H1 (cell line): ENCODE measurements around the gene SNAPC3. TPM values are rescaled to one million over a fixed set of nuclear protein-coding genes. Genes with fewer than 3 reads are reported as not detected.
A peak's percentile ranks its signal among the peaks of the same experiment; 100 is the strongest.

Experiments
- CTCF ChIA-PET: fragments of 300-600 bp; sonication (Branson Sonifier 250); formaldehyde crosslinking; loops from one replicate; lab custom pipeline; 2021; ENCODE audit not compliant: partially characterized antibody; lab: Charles Lee
- POLR2A ChIA-PET: fragments of 300-600 bp; sonication (Branson Sonifier 250); formaldehyde crosslinking; loops from one replicate; lab custom pipeline; 2021; ENCODE audit warnings: inconsistent platforms; ENCODE audit not compliant: partially characterized antibody; lab: Charles Lee
- DNase-seq, 2 experiments: peaks; one replicate each; pipeline versions ENCODE4 v3.0.0 to v3.0.0-alpha.2; 2010 to 2022; ENCODE audit warnings: low spot score in 2 of 2, low read depth in 1 of 2, mixed read lengths in 1 of 2
- FAIRE-seq: peaks from 2 replicates; lab custom pipeline; 2011; peaks lifted over from hg19 to GRCh38; lab: Jason Lieb, UNC
- H2AFZ ChIP-seq: 2 replicates; pipeline ENCODE4 v1.8.1; 2012; ENCODE audit warnings: low read length, inconsistent platforms
- H2AK5ac ChIP-seq: 2 replicates; pipeline ENCODE4 v1.6.1; 2013; ENCODE audit warnings: low read depth, low read length
- H2BK120ac ChIP-seq: replicated peaks from 2 replicates; pipeline ENCODE3; 2013; ENCODE audit warnings: low read depth, low read length, inconsistent platforms
- H2BK12ac ChIP-seq: 2 replicates; pipeline ENCODE4 v1.6.1; 2013; ENCODE audit warnings: low read depth, low read length
- H2BK15ac ChIP-seq: 2 replicates; pipeline ENCODE4 v1.6.1; 2013; ENCODE audit warnings: low read length
- H2BK20ac ChIP-seq: 2 replicates; pipeline ENCODE4 v1.6.1; 2013; ENCODE audit warnings: low read length
- H2BK5ac ChIP-seq: 2 replicates; pipeline ENCODE4 v1.6.1; 2013; ENCODE audit warnings: low read depth, low read length
- H3K14ac ChIP-seq: 2 replicates; pipeline ENCODE4 v1.6.1; 2013; ENCODE audit warnings: inconsistent platforms; ENCODE audit not compliant: insufficient read length
- H3K18ac ChIP-seq: 2 replicates; pipeline ENCODE4 v1.6.1; 2013; ENCODE audit warnings: low read length; ENCODE audit errors: extremely low read depth
- H3K23ac ChIP-seq: 2 replicates; pipeline ENCODE4 v1.6.1; 2013; ENCODE audit warnings: inconsistent platforms; ENCODE audit not compliant: insufficient read length
- H3K23me2 ChIP-seq: 2 replicates; pipeline ENCODE4 v1.6.1; 2013; ENCODE audit warnings: low read depth, low read length
- H3K27ac ChIP-seq: 2 replicates; pipeline ENCODE4 v1.6.1; 2011; ENCODE audit warnings: low read depth, low read length, inconsistent platforms
- H3K27me3 ChIP-seq, 4 experiments: replicated peaks in 1 of 4; 1 replicate in 1 of 4; 2 replicates in 3 of 4; pipeline versions ENCODE4 v1.6.1 to v1.8.1; 2011 to 2013; ENCODE audit warnings: low read length in 3 of 4, mild to moderate bottlenecking in 3 of 4, inconsistent platforms in 2 of 4, mixed read lengths in 2 of 4, moderate library complexity in 1 of 4; ENCODE audit not compliant: control insufficient read depth in 3 of 4, insufficient read depth in 3 of 4; ENCODE audit errors: extremely low read depth in 1 of 4
- H3K36me3 ChIP-seq, 4 experiments: 2 replicates each; pipeline versions ENCODE4 v1.6.1 to v1.8.1; 2011 to 2013; ENCODE audit warnings: mild to moderate bottlenecking in 4 of 4, low read length in 3 of 4, moderate library complexity in 2 of 4, control low read depth in 1 of 4, inconsistent platforms in 1 of 4; ENCODE audit not compliant: insufficient read depth in 4 of 4, control insufficient read depth in 2 of 4
- H3K4ac ChIP-seq: replicated peaks from 2 replicates; pipeline ENCODE3; 2013; ENCODE audit warnings: low read length, low read depth, mixed read lengths, inconsistent platforms; ENCODE audit not compliant: insufficient read length
- H3K4me1 ChIP-seq, 4 experiments: replicated peaks in 1 of 4; 1 replicate in 1 of 4; 2 replicates in 3 of 4; pipeline versions ENCODE4 v1.6.1 to v1.8.1; 2011 to 2013; ENCODE audit warnings: low read length in 3 of 4, inconsistent platforms in 2 of 4, mixed read lengths in 1 of 4; ENCODE audit not compliant: insufficient read depth in 4 of 4, control insufficient read depth in 3 of 4
- H3K4me2 ChIP-seq, 2 experiments: 2 replicates each; pipeline versions ENCODE4 v1.6.1 to v1.8.1; 2011 to 2013; ENCODE audit warnings: low read depth in 2 of 2, low read length in 2 of 2, control low read depth in 1 of 2, inconsistent platforms in 1 of 2, mild to moderate bottlenecking in 1 of 2; ENCODE audit not compliant: insufficient read depth in 1 of 2
- H3K4me3 ChIP-seq, 4 experiments: fragments of 200-600, 300-600 bp in 1 of 4; sonication (generic), shearing (Covaris generic), sonication (Bioruptor Twin) in 1 of 4; 2 replicates each; pipeline versions ENCODE4 v1.5.1 to v1.8.1; 2011 to 2016; ENCODE audit warnings: low read length in 4 of 4, low read depth in 3 of 4, control low read depth in 2 of 4, inconsistent platforms in 2 of 4, mild to moderate bottlenecking in 2 of 4, mixed read lengths in 1 of 4, moderate library complexity in 1 of 4; ENCODE audit not compliant: insufficient read depth in 2 of 4; ENCODE audit errors: extremely low read depth in 1 of 4
- H3K56ac ChIP-seq: replicated peaks from 2 replicates; pipeline ENCODE3; 2013; ENCODE audit warnings: low read depth, mild to moderate bottlenecking, mixed read lengths, low read length, inconsistent platforms; ENCODE audit not compliant: insufficient read length
- H3K79me1 ChIP-seq: 2 replicates; pipeline ENCODE4 v1.6.1; 2013; ENCODE audit warnings: low read depth, low read length, control low read depth
- H3K79me2 ChIP-seq, 2 experiments: 2 replicates each; pipeline versions ENCODE4 v1.6.1 to v1.8.1; 2012 to 2013; ENCODE audit warnings: low read length in 2 of 2, mild to moderate bottlenecking in 2 of 2, inconsistent platforms in 1 of 2; ENCODE audit not compliant: insufficient read depth in 2 of 2, control insufficient read depth in 1 of 2
- H3K9ac ChIP-seq, 4 experiments: replicated peaks in 1 of 4; 1 replicate in 1 of 4; 2 replicates in 3 of 4; pipeline versions ENCODE4 v1.6.1 to v1.8.1; 2011 to 2013; ENCODE audit warnings: low read depth in 3 of 4, low read length in 3 of 4, control low read depth in 2 of 4, mild to moderate bottlenecking in 2 of 4, moderate library complexity in 2 of 4, inconsistent platforms in 1 of 4; ENCODE audit errors: extremely low read depth in 1 of 4
- H3K9me3 ChIP-seq, 2 experiments: 2 replicates each; pipeline versions ENCODE4 v1.6.1 to v1.8.1; 2012 to 2013; ENCODE audit warnings: mild to moderate bottlenecking in 2 of 2, moderate library complexity in 2 of 2, control low read depth in 1 of 2, inconsistent platforms in 1 of 2, low read depth in 1 of 2, low read length in 1 of 2, mixed read lengths in 1 of 2; ENCODE audit not compliant: insufficient read depth in 2 of 2
- H4K20me1 ChIP-seq, 2 experiments: replicated peaks in 1 of 2; 2 replicates each; pipeline versions ENCODE3 to v1.8.1; 2011 to 2013; ENCODE audit warnings: inconsistent platforms in 2 of 2, low read length in 2 of 2, mild to moderate bottlenecking in 1 of 2; ENCODE audit not compliant: insufficient read depth in 2 of 2, control insufficient read depth in 1 of 2
- H4K5ac ChIP-seq: 2 replicates; pipeline ENCODE4 v1.6.1; 2013; ENCODE audit warnings: low read length, low read depth, mixed read lengths, inconsistent platforms; ENCODE audit not compliant: insufficient read length
- H4K8ac ChIP-seq: 2 replicates; pipeline ENCODE4 v1.8.0; 2013; ENCODE audit warnings: mild to moderate bottlenecking, moderate library complexity, low read length, inconsistent platforms; ENCODE audit not compliant: insufficient read depth; ENCODE audit errors: extremely low read depth
- H4K91ac ChIP-seq: replicated peaks from 2 replicates; pipeline ENCODE3; 2013; ENCODE audit warnings: low read length, mixed read lengths, inconsistent platforms; ENCODE audit not compliant: insufficient read length
- EZH2 ChIP-seq: fragments of 200-600 bp; sonication (generic); IDR thresholded peaks from 2 replicates; pipeline ENCODE4 v1.7.1; 2012; ENCODE audit warnings: low read depth, mild to moderate bottlenecking, moderate library complexity, low read length, inconsistent platforms; ENCODE audit not compliant: severe bottlenecking
- GABPA ChIP-seq: IDR thresholded peaks from 2 replicates; pipeline ENCODE4 v1.6.1; 2011; ENCODE audit warnings: mild to moderate bottlenecking, low read length, moderate library complexity, borderline replicate concordance; ENCODE audit not compliant: insufficient read depth
- GTF2F1 ChIP-seq: IDR thresholded peaks from 2 replicates; pipeline ENCODE4 v1.6.1; 2012; ENCODE audit warnings: low read depth, low read length, improper control_type of control experiment, borderline replicate concordance
- JUN ChIP-seq: IDR thresholded peaks from 2 replicates; pipeline ENCODE4 v1.6.1; 2011; ENCODE audit warnings: low read depth, mild to moderate bottlenecking, improper control_type of control experiment, low read length
- JUND ChIP-seq: IDR thresholded peaks from 2 replicates; pipeline ENCODE4 v1.6.1; 2011; ENCODE audit warnings: mild to moderate bottlenecking, improper control_type of control experiment, low read length
- NANOG ChIP-seq: IDR thresholded peaks from 2 replicates; pipeline ENCODE4 v1.6.1; 2011; ENCODE audit warnings: low read length, low read depth, mild to moderate bottlenecking, inconsistent platforms; ENCODE audit not compliant: insufficient read depth, poor library complexity, severe bottlenecking
- RAD21 ChIP-seq, 2 experiments: IDR thresholded peaks in 1 of 2; conservative IDR thresholded peaks in 1 of 2; 2 replicates each; pipeline ENCODE4 v1.6.1; 2011; ENCODE audit warnings: low read depth in 2 of 2, low read length in 2 of 2, improper control_type of control experiment in 1 of 2, inconsistent platforms in 1 of 2, mild to moderate bottlenecking in 1 of 2, moderate library complexity in 1 of 2
- WGBS, 2 experiments: shearing (Covaris generic) in 1 of 2; methylation state at CpG; one replicate each; pipeline versions ENCODE4 v1.1.6 to v1.1.7; 2013 to 2015; ENCODE audit warnings: low lambda C conversion rate in 2 of 2, mixed read lengths in 2 of 2, inconsistent platforms in 1 of 2, low coverage in 1 of 2, missing lambda C conversion rate in 1 of 2; ENCODE audit not compliant: insufficient replicate concordance in 2 of 2, insufficient coverage in 1 of 2, insufficient read length in 1 of 2; ENCODE audit errors: extremely low coverage in 1 of 2, missing lambda C conversion rate in 1 of 2; 5-methylcytosine and 5-hydroxymethylcytosine counted together
- polyA plus RNA-seq, 7 experiments: library from polyadenylated mRNA; depleted of rRNA in 3 of 7; stranded (reverse) in 5 of 7; unstranded in 2 of 7; fragments of >200 nt in 5 of 7; fragments of 200-250 nt in 2 of 7; gene quantifications; 1 replicate in 5 of 7; 2 replicates in 1 of 7; 4 replicates in 1 of 7; pipeline versions ENCODE4 v1.2.1 to v1.2.3, GENCODE V29; 2011 to 2013; ENCODE audit warnings: missing spikeins in 2 of 7, mixed read lengths in 2 of 7
- total RNA-seq: library from RNA; stranded (reverse); fragmentation: NEBNext Ultra II Directional; extraction: Animal tissue kit (Norgen Biotek cat#: 25700); gene quantifications from 2 replicates; pipeline ENCODE4 v1.2.1, GENCODE V29; 2021
- TF ChIP-seq, protein P1 (sequence below), 3 experiments: IDR thresholded peaks; 1 replicate in 2 of 3; 2 replicates in 1 of 3; pipeline versions ENCODE4 v1.5.1 to v1.6.1; 2011; ENCODE audit warnings: low read length in 3 of 3, mild to moderate bottlenecking in 3 of 3, inconsistent platforms in 2 of 3, low read depth in 1 of 3, moderate library complexity in 1 of 3; ENCODE audit not compliant: insufficient read depth in 1 of 3; ENCODE audit errors: control extremely low read depth in 1 of 3

SNAPC3 gene
- total and polyA plus RNA-seq, 2 of the 8 experiments (the other 6 are each of a cell fraction or from before 2014, with no cell fraction given): 11.9 to 25.8 TPM

DNA sequence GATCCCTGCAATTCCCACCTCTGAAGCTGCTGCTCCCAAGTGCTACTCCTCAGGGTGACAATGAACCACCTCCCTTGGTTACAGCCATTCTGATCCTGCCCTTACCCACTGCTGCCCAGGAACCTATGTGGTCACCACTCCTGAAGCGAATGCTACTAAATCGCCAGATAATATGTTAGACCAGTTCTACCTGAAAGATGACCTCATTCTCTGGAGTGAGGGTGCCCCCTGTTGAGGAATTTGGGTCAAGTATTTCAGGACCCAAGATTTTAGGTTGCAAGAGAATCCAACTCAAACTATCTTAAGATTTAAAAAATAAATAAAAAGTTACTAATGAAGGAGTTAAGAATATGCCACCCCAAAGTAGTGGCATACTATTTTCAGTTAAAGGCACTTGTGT, 5.8 kb upstream of the SNAPC3 start:
- H2BK12ac ChIP-seq: peak overlapping the region; percentile 86; the same call in 1 of the 2 replicates
- FAIRE-seq: peak; percentile 32
- H4K5ac ChIP-seq: no peak overlapping the region
- H3K79me1 ChIP-seq: no peaks in the 10 kb centered on the region
- peak in 1 of 2 experiments; percentile 53 for DNase-seq
- no peak overlapping the region for H3K27ac ChIP-seq
- ChIA-PET CTCF (interaction anchor here (0.8 to 3.4 kb wide), 13 partner anchors 13 to 313 kb away, joined by 3 to 30 read pairs (median 3); no protein-coding TSS in a partner anchor), POLR2A (no interaction called here)
- no peaks in the 10 kb centered on the region for H3K23me2 ChIP-seq
- no peaks in the 10 kb centered on the region for H3K79me2 ChIP-seq
- no peaks in the 10 kb centered on the region for H3K27me3 ChIP-seq
- H3K36me3 ChIP-seq: no peaks in the 10 kb centered on the region
- peak overlapping the region; percentile 13 for H4K91ac ChIP-seq
- H2BK5ac ChIP-seq: no peak overlapping the region
- H2BK120ac ChIP-seq: no peak overlapping the region
- H3K4me1 ChIP-seq: peaks cover 0 to 2% (median 0%) of the 10 kb centered on the region in 4 experiments; a peak in 3 of 7 replicates
- H2BK20ac ChIP-seq: peak overlapping the region; percentile 74
- H3K4me2 ChIP-seq: no peak overlapping the region
- H3K18ac ChIP-seq: 0 out of 2 replicates have a peak overlapping the region, but pooled peaks have one; percentile 17
- H3K14ac ChIP-seq: no peak overlapping the region
- H2AFZ ChIP-seq: peak overlapping the region; percentile 97
- H4K20me1 ChIP-seq: no peaks in the 10 kb centered on the region
- peaks cover 0 to 3% of the 10 kb centered on the region in 2 experiments; a peak in 1 of 4 replicates for H3K9me3 ChIP-seq
- no peak overlapping the region for H2AK5ac ChIP-seq
- no peak overlapping the region for H3K4me3 ChIP-seq
- H3K4ac ChIP-seq: no peak overlapping the region
- H3K23ac ChIP-seq: no peak overlapping the region
- peak overlapping the region; percentile 100 for H2BK15ac ChIP-seq
- H3K56ac ChIP-seq: no peak overlapping the region
- TF ChIP-seq GABPA: no peak
- peak; percentile 82 to 85 for TF ChIP-seq RAD21 (IDR thresholded peaks at IDR 0.05 in 1 of 2, conservative IDR thresholded peaks at IDR 0.05 in 1 of 2; ENCODE audit: low read depth in 2 of 2, low read length in 2 of 2)
- TF ChIP-seq NANOG: no peak
- no peak for TF ChIP-seq GTF2F1
- 0 out of 2 replicates have a peak, but pooled peaks have one; percentile 53 for TF ChIP-seq JUN
- TF ChIP-seq, protein P1, sequence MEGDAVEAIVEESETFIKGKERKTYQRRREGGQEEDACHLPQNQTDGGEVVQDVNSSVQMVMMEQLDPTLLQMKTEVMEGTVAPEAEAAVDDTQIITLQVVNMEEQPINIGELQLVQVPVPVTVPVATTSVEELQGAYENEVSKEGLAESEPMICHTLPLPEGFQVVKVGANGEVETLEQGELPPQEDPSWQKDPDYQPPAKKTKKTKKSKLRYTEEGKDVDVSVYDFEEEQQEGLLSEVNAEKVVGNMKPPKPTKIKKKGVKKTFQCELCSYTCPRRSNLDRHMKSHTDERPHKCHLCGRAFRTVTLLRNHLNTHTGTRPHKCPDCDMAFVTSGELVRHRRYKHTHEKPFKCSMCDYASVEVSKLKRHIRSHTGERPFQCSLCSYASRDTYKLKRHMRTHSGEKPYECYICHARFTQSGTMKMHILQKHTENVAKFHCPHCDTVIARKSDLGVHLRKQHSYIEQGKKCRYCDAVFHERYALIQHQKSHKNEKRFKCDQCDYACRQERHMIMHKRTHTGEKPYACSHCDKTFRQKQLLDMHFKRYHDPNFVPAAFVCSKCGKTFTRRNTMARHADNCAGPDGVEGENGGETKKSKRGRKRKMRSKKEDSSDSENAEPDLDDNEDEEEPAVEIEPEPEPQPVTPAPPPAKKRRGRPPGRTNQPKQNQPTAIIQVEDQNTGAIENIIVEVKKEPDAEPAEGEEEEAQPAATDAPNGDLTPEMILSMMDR (IDR thresholded peaks at IDR 0.05; ENCODE audit: control extremely low read depth in 1 of 3, insufficient read depth in 1 of 3, low read depth in 1 of 3, low read length in 3 of 3): peak in 2 of 3 experiments; percentile 43 to 57; a peak in 3 of 4 replicates
- no peak for TF ChIP-seq EZH2
- peak; percentile 76 for TF ChIP-seq JUND
- H3K9ac ChIP-seq: no peak overlapping the region
- WGBS, 2 experiments: 79% methylated on average over 2 of the region's 2 CpGs; no CpG with 5 or more reads in 1 of the 2 experiments
- no peak overlapping the region for H4K8ac ChIP-seq
